ENCODE measurements around the gene SLIT3.

- TF ChIP-seq CTCF (conservative IDR thresholded peaks at IDR 0.05; ENCODE audit: low read length) (no peak), EZH2phosphoT487 (IDR thresholded peaks at IDR 0.05; ENCODE audit: borderline replicate concordance) (no peak)
Measured at GRCh38 chr5:169085636-169086035, 215.3 kb downstream of the SLIT3 start.

Measured in Loucy (cell line).